ENCODE measurements around the gene GABRB3.

GABRB3 gene

DNA sequence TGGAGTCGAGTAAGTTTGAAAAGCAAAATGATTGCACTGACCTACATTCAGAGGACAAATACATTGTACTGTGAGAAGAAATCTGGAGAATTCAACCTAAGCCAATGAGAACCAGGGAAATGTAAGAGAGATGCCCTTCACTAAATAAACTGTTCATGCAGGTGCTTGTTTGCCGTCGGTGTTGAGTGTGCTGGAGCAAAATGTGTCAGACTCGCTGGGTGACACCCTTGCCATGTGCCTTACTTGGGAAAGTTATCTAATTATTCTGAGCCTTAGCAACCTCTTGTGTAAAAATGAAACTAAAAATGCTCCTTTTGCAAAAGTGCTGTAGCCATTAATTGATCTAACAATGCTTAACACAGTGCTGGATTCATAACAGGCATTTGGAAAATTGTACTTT is 140.4 kb downstream of the GABRB3 start:
- no peak overlapping the region for H3K4me3 ChIP-seq (ENCODE audit: low read depth, low read length)

DNA sequence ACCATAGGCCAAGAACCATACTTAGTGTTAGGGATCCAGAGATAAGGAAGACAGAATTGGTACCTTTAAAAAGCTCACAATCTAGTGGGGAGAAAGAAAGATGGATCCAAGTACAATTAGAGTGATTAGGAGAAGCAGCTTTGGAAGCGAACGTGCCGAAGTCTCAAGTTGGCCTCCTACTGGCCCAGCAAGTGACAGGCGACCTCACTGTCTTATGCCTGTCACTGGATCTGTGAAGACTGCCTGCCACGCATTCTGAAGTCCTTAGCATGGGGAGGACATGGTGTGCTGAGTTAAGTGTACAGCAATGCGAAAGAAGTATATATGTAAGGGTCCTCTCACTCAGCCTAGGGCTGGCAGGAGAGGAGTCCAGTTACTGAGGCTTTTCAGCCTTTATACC is 141.0 kb downstream of the GABRB3 start:
- H3K4me3 ChIP-seq (ENCODE audit: low read depth, low read length), result no peak overlapping the region

DNA sequence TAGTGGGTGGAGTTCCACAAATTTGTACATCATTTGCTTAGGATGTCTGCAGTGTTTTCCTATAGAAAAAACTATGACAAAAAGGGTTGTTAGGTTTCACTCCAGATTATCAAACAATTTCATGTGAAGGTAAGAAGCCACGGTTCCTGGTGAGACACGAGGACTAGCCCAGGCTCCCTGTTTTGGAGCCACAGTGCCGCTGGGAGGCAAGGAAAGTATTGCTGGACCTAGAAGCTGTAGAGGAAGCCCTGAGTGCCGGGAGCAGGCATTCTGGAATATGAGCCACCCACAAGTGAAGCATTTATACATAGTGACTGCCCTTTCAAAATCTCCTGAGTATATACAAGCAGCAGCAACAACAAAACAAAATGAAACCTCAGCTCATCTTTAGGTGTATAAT is 142.0 kb downstream of the GABRB3 start:
- H3K4me3 ChIP-seq (ENCODE audit: low read depth, low read length), result no peak overlapping the region

DNA sequence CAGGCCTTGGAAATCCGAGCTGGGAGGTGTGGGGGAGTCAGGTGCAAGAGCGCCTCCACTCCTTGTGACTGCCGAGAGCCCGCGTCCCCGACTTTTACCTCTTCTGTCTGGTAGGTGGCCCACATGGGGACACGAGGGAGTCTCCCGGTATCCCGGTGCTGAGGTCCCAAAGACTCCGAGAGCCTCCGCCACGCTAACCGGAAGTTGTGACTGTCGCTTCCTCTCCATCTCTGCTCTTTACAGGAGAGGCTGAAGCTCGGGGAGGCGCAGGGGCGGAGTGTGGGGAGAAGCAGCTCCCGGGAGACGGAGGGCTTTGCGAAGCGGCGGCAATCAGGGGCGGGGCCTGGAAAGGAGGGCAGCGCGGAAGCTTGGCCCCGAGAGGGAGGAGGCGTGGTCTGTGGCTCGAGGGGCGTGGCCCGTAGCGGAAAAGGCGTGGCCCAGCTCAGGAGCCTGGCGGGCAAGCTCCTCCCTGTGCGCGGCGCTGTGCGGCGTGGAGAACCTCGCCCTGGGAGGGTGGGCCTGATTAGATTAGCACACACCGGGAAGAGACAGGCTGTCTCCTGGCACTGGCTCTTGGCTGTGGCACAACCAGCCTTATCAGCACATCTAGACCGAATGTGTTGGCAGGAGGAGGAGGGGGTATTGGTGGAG is 143.9 kb downstream of the GABRB3 start:
- H3K4me3 ChIP-seq (ENCODE audit: low read depth, low read length), result peak overlapping the region; percentile 27

DNA sequence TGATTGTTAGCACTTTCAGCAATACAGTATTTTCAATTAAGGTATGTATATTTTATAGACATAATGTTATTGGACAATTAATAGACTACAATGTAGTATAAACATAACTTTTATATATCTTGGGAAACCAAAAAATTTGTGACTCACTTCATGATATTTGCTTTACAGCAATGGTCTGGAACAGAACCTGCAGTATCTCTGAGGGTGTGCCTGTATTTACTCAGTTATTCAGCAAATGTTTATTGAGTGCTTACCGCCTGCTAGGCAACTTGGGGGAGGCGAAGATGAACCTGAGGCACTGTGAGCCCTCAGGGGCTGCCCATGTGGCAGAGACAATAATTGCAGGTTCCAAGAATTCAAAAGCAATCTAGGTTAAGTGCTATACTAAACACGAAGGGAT is 144.8 kb downstream of the GABRB3 start:
- H3K4me3 ChIP-seq (ENCODE audit: low read depth, low read length), result no peak overlapping the region

DNA sequence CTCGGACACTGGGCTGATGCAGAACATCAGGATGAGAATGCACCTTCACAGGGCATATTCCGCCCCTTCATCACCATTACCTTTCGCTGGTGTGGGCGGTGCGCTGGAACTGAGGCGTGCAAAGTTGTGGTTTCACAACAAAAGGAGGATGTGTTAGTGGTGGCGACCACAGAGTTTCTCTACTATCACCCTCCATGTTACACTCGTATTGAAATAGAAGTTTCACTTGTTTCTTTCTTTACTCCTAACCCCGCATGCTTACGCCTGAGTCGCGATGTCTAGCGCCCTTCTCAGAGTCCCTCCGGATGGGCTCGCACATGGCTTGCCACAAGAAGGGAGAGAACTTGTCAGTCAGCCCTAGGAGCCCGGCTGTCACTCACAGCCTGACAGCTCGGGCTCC is 148.7 kb downstream of the GABRB3 start:
- H3K4me3 ChIP-seq (ENCODE audit: low read depth, low read length), result no peak overlapping the region

DNA sequence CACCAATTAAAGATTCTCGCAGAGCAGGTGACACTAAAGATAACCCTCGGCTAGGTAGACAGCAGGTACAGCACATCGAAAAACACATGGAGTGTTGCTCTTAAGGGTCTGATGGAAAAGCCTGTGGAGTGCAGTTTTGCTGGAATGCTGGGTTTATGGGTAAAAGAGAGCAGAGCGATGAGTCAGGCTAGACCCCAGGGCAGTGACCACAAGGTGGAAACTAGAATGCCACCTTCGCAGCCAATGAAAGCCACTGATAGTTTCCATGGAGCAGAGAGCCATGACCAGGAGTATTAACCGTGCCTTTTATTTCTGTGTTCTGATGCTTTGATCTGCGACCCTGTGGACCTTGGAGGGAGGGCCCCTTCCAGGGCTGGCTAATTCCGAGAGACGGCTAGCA is 149.8 kb downstream of the GABRB3 start:
- no peak overlapping the region for H3K4me3 ChIP-seq (ENCODE audit: low read depth, low read length)

DNA sequence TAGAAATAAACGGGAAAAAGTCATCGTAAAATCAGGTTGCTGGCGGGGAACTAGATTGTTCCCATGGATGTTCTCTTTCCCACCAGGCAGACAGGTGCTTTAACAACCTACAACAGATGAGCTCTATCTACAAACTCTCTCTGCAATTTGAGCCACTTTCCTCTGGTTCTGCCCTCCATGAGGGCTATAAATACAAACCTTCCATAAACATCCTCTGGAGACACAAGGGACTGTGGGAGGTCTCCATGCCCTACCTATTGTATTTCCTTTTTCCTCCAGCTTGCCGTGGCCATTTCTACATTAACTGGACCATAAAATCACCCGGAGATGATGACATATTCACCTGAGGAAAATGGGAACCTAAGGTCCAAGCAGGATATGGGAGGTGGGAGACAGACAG is 151.1 kb downstream of the GABRB3 start:
- H3K4me3 ChIP-seq (ENCODE audit: low read depth, low read length), result no peak overlapping the region

DNA sequence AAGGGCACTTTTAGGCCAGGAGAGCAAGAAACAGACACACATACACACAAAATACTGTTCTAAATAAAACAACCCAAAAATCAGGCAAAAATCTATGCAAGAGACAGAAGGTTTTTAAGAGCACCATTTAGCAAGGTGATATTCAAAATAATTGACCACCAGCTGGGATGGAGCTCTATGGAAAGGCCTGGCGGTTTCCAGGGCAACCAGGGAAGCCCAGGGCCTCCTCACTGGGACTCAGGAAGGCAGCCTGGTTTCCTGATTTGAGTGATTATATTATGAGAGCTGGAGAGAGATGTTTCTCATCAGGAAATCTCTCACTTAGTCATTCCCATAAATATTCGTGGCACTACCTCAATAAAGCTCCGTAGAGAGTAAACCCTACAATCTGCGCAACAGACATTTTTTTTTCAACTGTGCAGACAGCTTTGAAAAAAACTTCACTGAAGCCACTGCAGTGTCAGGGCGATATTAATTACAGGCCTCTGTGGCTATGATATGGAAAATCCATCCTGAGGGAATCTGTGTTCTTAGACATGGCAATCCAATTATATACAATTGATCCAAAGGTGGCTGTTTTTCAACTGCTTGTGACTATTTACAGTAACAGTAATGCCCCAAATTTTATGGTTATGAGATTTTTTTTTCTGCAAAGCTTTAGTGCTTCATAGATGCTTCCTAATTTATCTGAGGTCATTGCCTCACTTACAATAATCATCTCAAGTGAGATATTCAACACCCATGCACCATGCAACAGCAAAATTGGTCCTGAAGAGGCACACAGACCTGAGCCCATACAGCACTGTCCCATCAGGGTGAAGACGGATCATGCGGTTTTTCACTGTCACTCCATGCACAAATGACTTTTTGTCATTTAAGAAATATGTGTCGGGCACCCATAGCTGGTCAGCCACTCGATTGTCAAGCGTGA is 152.1 kb downstream of the GABRB3 start:
- H3K4me3 ChIP-seq (ENCODE audit: low read depth, low read length), result no peak overlapping the region

DNA sequence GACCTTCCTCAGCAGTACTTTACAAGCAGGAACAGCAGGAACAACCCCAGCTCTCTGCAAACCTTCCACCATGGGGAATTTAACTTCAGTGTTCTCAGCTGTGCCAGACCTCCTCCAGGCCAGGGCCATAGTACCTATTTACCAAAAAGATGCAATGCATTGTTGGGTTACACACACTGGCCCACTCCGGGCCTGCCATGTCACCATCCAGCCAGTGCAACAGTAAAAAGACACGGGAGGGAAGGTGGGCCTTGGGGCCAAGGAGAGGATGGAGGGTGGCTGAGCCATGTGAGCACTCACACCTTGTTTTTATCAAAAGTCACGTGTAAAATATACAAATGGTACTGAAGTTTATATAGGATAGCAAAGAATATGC is 157.0 kb downstream of the GABRB3 start:
- no peak overlapping the region for H3K4me3 ChIP-seq (ENCODE audit: low read depth, low read length)

DNA sequence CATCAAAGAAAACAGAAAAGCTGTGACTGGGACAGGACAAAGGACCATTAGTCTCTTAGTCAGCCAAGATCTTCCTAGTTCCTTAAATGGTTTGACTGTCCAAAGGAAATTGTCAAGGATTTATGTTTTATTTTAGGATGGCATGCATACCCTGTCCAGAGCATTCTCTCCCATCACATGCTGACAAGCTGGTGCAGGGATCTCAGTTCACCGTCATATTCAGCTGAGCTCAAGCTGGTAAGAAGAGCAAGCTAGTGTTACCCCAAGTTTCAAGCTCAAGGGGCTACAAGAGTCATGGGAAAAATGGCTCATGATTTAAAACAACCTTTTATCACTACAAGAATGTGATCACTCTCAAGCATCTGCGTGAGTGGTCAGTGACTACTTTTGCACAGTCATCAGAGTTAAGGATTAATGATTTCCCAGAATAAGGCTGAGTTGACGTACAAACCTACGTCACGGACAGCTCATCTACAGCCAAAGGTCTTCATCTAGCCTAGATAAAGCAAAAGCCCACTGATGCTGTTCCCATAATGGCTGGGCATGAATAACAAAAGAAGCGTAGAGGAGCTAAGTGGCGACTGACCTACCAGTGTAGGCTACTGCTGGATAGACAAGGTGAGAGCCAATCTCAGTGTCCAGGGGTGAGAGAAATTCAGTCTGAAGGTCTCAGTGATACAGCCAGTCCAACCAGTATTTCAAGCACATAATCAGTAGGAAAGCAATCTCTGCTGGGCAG is 157.5 kb downstream of the GABRB3 start:
- H3K4me3 ChIP-seq (ENCODE audit: low read depth, low read length), result no peak overlapping the region

DNA sequence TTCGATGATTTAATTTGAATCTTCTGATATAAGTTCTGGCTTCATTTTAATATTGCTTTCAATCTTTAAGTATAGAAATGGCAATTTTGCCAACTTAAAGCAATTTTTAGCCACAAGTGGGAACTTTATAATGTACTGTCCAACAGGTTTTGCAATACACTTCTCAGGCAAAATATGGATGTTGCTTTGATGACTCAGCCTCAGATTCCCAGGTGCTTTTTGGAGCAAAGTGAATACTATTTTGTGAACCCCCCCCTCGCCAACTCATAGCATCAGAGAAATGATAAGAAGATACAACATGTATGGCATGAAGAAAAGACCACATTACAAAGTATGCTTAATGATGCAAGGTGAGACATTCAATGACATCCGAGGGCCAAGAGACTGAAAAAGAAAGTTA is 158.1 kb downstream of the GABRB3 start:
- no peak overlapping the region for H3K4me3 ChIP-seq (ENCODE audit: low read depth, low read length)

DNA sequence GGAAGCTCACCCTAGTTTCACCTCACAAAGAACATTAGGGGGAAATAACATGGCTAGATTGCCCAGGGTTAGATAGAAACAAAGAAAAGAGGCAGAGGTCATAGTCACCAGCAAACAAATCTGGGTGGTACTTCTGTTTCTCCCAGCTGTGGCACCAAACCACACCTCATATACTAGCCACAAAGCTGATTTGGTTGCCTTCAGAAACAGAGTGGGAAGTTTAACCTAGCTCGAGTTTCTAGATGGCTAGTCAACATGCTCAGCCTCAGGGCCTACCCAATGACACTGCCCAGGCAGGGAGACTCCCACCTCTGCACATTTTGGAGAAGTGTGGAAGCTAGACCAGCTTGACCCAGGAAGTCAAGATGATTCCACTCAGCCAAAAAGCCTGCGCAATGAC is 174.2 kb downstream of the GABRB3 start:
- no peak overlapping the region for H3K4me3 ChIP-seq (ENCODE audit: low read depth, low read length)

DNA sequence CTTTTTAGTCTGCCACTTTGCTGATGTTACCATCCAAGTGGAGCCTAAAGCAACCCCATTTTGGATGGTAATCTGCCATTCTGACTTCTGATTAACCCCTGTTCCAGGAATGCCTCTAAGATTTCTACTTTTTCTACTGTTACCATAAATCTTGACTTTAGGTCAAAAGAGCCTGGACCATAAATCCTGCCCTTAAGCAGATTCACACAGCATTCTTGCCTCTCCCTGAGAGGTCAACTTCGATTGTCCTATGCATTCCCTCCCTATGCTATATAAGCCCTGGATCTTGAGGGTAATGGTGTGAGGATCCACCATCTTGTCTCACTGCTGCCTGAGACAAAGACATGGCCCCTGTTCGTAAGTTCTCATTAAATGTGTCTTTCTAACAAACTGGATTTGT is 177.3 kb downstream of the GABRB3 start:
- H3K4me3 ChIP-seq (ENCODE audit: low read depth, low read length), result no peak overlapping the region

DNA sequence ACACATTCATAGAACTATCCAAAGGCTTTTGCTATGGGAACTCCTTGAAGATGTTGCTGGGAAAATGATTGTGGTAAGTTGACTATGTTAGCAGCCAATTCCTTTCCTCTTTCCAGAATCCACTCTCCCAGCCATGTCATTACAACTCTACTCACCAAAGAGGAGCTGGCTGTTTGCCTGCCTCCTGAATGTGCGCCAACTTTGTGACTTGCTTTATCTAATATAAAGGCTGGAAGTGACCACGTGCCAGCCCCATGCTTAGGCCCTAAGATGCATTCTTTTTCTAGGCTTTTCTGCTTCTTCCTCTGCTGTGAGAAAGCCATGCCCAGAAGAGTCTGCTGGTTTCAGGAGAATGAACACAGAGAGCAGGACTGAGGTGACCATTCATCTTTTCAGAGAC is 182.2 kb downstream of the GABRB3 start:
- no peak overlapping the region for H3K4me3 ChIP-seq (ENCODE audit: low read depth, low read length)

DNA sequence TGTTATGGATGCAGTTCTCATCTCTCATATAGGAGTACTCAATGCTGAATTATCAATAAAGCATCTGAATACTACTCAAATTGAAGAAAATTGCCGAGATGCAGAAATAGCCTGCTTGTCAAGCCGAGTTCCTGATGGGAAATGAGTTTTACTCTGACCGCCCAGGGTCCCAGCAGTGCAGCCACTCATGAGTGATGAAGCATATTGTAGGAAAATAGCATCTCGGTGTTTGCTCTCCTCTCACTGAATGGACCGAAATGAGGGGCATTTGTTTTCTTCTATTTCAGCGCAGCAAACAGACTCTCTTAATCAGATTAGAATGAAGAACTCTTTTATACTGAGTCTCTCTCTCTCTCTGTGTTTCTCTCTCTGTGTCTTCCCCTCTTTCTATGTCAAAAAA is 190.0 kb downstream of the GABRB3 start:
- H3K4me3 ChIP-seq (ENCODE audit: low read depth, low read length), result no peak overlapping the region

DNA sequence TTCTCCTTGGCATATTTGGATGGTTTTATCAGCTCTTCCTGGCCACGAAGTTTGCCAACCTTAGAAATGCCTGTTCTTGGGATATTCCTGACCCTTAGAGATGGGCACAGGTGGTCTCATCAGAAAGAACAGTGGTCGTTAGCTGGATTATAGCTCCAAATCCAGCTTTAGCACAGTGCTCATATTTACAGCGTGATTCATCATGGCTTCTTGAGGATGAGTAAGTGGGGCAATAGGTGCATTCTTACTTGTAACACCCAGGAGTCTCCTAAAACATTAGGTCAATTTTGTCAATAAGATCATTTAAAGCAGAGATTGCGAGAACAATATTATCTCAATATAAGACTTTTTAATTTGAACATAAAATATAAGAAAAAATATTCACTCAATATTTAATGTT is 191.9 kb downstream of the GABRB3 start:
- H3K4me3 ChIP-seq (ENCODE audit: low read depth, low read length), result no peak overlapping the region

DNA sequence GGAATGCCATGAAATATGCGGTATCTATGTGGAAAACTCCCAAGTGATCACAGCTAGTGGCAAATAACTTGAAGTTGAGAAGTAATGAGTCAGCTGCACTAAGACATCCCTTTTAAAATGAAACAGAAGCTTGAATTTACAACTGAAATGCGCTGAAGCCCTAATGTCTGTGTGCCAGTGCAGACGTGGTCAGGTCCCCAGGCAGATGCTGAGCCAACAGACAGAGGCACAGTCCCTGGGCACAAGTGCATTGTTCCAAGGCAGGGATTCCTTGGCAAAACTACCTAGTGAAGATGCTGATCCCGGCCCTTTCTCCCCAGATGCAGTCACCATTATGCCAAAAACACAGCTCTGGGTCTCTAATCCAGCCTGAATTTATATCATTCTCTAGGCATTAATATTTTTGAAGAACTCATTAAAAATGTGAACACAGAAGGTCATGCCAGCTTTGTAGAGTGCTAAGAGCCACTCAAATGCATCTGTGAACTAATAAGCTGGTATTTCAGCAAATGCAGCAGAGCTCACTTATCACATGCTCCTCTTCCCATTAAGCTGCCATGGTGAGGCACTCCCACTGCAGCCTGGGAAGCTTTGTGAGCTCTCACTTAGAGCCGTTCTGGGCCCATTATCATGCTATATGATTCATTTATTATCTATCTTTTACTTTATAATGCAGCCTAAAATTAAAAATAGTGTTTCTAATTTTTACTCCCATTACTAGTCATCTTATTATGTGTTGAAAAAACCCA is 200.1 kb downstream of the GABRB3 start:
- H3K4me3 ChIP-seq (ENCODE audit: low read depth, low read length), result no peak overlapping the region

DNA sequence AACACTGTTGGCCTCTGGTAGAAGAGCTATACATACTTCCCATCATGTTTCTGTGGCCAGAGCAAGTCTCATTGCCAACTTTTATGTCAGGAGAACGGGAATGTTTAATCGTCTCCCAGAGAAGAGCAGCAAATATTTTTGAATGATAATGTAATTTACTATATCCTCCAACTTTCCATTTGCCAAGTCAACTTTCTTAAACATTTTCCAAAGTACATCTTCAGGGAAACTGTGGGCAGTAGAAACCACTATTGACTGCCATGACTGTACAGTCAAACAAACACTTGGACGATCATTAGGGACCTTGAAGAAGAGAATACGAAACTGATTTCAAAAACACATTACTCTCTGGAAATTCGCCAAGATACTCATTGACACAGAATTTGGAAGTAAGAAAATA is 201.5 kb downstream of the GABRB3 start:
- H3K4me3 ChIP-seq (ENCODE audit: low read depth, low read length), result no peak overlapping the region

DNA sequence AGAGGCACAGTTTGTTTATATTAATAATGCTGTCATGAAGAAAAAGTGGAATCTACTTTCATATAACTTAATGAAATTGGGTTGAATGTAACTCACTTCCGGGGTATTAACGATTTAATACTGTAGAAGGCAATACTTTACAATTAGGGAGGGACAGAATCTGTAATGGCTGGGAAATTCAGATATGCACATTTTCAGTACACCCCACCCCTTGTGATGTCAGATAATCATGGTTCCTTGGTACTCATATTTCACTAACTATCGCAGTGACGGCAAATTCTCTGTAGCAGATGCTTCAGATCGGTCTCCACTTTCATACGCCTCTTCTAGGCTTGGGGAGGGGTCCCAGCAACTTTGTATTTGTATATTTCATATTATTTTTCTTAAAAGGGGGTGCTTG is 207.3 kb downstream of the GABRB3 start:
- no peak overlapping the region for H3K4me3 ChIP-seq (ENCODE audit: low read depth, low read length)

DNA sequence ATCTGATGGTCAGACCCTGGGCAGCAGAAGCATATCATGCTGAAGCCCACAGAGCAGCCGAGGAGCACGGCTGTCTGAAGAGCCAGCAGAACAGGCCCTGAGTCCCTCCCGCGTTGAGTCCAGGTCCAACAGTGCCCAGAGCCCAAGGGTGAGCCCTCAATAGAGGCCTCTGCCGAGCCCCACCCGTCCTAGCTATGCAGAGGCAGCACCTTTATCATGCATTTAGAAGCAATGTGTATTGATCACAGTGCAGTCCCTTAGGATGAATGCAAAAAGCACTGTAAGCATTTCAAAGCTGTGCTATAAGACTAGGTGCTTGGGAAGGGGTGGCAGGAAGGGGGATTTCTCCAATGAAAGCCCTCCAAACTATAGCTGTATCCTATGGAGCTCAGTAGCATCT is 208.5 kb downstream of the GABRB3 start:
- no peak overlapping the region for H3K4me3 ChIP-seq (ENCODE audit: low read depth, low read length)

Measured in iPS-11a (cell line).